Left colon (tissue), 2 donors: ENCODE results near the gene EP400. TPM values are rescaled to one million over a fixed set of nuclear protein-coding genes. Genes with fewer than 3 reads are reported as not detected.

ENCODE experiments used
- ATAC-seq: fragments of 200-7000 bp; cut with Tn5 transposase; one replicate; pipeline ENCODE4 v1.9.1; 2020; ENCODE audit warnings: mild to moderate bottlenecking, moderate library complexity
- DNase-seq, 2 donors: peaks; one replicate each; pipeline ENCODE4 v3.0.0-alpha.2; 2020
- intact Hi-C, 2 donors: fragments of 100-400 bp; cut with DNase I in 1 of 2; cut with micrococcal nuclease in 1 of 2; formaldehyde crosslinking; loops; one replicate each; pipeline versions ENCODE4 v1.11.2 to v1.14.0; 2022; cut with DNase I, micrococcal nuclease
- total RNA-seq, 2 donors: library from RNA; stranded (reverse); fragmentation: NEBNext Ultra II Directional; extraction: Animal tissue kit (Norgen Biotek cat#: 25700); gene quantifications; one replicate each; pipeline ENCODE4 v1.2.1, GENCODE V29; 2021
- donor health status: DM: no; HTN: no; CAD: no.
- donor health status: DM: yes; HTN: yes; CAD: no.

Gene EP400
- total RNA-seq, 2 donors from 2014 or later, result 28.2 to 38.2 TPM

- intact Hi-C loops, result no loop called here
- no peak for ATAC-seq
- no peak for DNase-seq
Measured at GRCh38 chr12:131922772-131923171, 27.0 kb upstream of the EP400 start.

- ATAC-seq (no peak), DNase-seq (peak in 1 of 2 donors; percentile 34)
- intact Hi-C loops, result no loop called here
Measured at GRCh38 chr12:131923260-131923659, 26.5 kb upstream of the EP400 start.

- intact Hi-C loops, result no loop called here
- ATAC-seq, result no peak
- DNase-seq, result peak in 1 of 2 donors; percentile 36
Measured at GRCh38 chr12:131927110-131928079, 22.3 kb upstream of the EP400 start.

DNA sequence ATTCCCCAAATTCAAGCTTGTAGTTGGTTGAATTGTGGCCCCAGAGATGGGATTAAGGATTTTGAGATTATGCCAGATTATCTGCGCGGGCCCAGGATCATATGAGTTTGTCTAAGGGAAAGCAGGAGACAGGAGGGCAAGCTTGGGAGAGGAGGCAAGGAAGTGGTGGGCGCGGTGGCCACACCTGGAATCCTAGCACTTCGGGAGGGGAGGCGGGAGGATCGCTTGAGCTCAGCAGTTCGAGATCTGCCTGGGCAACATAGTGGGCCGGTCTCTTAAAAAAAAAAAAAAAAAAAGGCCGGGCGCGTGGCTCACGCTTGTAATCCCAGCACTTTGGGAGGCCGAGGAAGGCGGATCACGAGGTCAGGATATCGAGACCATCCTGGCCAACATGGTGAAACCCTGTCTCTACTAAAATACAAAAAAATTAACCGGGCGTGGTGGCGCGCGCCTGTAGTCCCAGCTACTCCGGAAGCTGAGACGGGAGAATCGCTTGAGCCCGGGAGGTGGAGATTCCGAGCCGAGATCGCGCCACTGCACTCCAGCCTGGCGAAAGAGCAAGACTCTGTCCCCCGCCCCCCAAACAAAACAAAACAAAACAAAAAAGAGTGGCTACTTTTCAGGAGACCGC is 21.5 kb upstream of the EP400 start:
- DNase-seq, result no peak
- intact Hi-C loops, result no loop called here

DNA sequence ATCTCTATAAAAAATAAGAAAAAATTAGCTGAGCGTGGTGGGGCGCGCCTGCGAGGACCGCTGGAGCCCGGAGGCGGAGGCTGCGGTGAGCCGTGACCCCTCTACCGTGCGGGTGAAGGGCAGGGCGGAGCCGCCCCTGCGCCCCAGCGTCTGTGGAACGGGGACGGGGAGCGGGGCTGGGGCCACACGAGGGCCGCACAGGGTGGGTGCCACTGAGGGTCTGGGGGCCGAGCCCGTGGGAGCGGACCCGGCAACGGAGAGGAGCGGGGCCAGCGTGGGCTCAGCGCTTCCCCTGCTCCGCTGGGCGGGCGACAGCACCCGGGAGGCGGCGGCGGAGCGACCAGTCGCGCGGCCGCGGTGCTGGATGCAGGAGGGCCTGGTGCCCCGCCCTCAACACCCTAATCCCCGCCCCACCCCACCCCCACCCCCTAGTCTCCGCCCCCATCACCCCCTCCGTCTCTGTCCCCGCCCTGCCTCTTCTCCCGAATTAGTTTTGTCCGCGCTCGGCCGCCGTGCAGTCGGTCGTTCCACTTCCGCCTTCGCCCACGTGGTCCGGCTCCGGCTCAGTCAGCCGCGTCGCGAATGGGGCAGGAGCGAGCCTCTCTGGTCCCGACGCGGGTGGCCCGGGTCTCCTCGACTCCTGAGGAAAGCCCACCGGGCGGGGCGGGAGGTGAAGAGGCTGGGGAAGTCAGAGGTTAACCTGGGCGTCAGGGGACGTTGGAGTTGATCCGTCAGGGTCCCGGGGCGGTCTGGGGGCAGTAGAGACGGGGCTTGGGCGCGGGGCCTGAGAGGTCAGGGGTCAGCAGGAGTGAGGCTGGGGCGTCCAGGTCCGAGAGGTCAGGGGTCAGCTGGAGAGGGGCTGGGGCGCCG is 20.8 kb upstream of the EP400 start, which contains the start of gene PUS1:
PUS1 (plus strand) TSS at position 566 of the 870 bp plus-strand sequence. CDS start 447 bp downstream, outside the sequence.
- intact Hi-C loops, result no loop called here

More for the DNA sequence above, 21.5 kb upstream of the EP400 start:
- peak; percentile 24 for ATAC-seq

DNA sequence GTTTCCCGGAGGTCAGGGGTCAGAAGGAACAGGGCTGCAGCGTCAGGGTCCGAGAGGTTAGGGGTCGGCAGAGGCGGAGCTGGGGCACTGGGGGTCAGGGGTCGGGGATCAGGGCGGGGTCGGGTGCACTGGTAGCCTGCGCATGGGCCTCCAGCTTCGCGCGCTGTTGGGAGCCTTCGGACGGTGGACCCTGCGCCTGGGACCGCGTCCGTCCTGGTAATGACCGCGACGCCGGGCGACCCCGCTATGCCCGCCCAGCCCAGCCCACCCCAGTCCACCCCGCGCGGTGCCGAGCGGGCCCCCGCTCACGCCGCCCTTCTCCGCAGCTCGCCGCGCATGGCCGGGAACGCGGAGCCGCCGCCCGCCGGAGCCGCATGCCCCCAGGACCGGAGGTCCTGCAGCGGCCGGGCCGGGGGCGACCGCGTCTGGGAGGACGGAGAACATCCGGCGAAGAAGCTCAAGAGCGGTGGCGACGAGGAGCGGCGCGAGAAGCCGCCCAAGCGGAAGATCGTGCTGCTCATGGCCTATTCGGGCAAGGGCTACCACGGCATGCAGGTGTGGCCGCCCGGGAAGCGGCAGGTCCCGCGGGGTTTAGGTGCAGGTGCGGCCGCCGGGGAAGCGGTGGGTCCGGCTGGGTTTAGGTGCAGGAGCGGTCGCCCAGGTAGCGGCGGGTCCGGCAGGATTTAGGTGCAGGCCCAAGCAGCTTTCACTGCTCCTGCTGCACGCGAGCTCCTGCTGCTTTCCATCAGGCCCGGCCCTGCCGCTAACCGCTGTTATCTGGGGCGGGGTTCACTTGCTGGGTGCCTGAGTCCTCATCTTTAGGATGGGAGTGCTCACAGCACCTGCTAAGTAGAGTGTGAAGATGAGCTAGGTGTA is 19.9 kb upstream of the EP400 start:
- intact Hi-C loops, result no loop called here
- peak; percentile 38 for ATAC-seq
- peak; percentile 51 to 58 for DNase-seq

More for the DNA sequence above, 20.8 kb upstream of the EP400 start, which contains the start of gene PUS1:
- peak; percentile 90 for ATAC-seq
- peak; percentile 93 to 94 for DNase-seq

DNA sequence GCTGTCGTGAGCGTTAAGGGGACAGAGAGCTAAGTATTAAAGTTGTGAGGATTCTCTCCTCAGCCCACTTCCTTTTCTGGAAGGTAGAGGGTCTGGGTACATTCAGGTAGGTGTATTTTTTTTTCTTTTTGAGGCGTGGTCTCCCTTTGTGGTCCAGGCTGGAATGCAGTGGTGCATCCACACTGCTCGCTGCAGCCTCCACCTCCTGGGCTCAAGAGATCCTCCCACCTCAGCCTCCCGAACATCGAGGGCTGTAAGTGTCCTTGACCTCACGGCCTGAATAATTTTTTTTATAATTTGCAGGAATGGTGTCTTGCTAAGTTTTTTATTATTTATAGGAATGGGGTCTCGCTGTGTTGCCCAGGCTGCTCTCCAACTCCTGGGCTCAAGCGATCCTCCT is 19.2 kb upstream of the EP400 start:
- no peak for ATAC-seq
- intact Hi-C loops, result no loop called here
- DNase-seq, result no peak

- intact Hi-C loops, result no loop called here
- DNase-seq (no peak), ATAC-seq (no peak)
Measured at GRCh38 chr12:131933387-131933786, 16.4 kb upstream of the EP400 start.

DNA sequence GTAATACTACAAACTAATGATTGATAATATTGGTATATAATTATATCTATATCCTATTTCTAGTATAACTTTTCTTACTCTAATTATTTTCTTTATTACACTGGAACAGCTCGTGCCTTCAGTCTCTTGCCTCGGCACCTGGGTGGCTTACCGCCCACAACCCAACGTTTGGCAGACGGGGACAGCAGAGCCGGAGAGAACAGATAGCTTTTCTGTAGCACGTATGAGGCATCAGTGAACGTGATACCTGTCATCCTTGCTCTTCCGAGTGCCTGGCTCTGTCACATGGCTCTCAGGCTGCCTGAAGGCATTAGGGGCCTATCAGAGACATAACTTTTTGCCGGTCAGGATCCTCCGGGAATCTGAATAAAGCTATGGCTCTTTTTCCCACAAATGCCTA is 15.2 kb upstream of the EP400 start:
- ATAC-seq (no peak), DNase-seq (no peak)
- intact Hi-C loops, result no loop called here

DNA sequence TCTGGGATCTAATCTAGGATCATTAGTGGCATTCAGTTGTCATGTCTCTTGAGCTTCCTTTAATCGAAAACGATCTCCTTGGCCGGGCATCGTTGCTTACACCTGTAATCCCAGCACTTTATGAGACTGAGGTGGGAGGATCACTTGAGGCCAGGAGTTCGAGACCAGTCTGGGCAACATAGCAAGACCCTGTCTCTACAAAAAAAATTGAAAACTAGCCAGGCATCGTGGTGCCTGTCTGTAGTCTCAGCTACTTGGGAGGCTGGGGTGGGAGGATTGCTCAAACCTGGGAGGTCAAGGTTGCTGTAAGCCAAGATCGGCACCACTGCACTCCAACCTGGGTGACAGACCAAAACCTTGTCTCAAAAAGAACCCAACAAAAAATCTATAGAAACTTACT is 11.7 kb upstream of the EP400 start:
- no peak for ATAC-seq
- intact Hi-C loops, result no loop called here
- no peak for DNase-seq

- ATAC-seq, result peak; percentile 95
- peak; percentile 73 to 87 for DNase-seq
Measured at GRCh38 chr12:131939007-131939406, 10.7 kb upstream of the EP400 start.

GRCh38 chr12:131940141-131940547 is 9.6 kb upstream of the EP400 start:
- peak; percentile 9 to 33 for DNase-seq
- ATAC-seq, result peak; percentile 50
- intact Hi-C loops, result no loop called here

More at GRCh38 chr12:131939007-131939406, 10.7 kb upstream of the EP400 start:
- intact Hi-C loops, result no loop called here

DNA sequence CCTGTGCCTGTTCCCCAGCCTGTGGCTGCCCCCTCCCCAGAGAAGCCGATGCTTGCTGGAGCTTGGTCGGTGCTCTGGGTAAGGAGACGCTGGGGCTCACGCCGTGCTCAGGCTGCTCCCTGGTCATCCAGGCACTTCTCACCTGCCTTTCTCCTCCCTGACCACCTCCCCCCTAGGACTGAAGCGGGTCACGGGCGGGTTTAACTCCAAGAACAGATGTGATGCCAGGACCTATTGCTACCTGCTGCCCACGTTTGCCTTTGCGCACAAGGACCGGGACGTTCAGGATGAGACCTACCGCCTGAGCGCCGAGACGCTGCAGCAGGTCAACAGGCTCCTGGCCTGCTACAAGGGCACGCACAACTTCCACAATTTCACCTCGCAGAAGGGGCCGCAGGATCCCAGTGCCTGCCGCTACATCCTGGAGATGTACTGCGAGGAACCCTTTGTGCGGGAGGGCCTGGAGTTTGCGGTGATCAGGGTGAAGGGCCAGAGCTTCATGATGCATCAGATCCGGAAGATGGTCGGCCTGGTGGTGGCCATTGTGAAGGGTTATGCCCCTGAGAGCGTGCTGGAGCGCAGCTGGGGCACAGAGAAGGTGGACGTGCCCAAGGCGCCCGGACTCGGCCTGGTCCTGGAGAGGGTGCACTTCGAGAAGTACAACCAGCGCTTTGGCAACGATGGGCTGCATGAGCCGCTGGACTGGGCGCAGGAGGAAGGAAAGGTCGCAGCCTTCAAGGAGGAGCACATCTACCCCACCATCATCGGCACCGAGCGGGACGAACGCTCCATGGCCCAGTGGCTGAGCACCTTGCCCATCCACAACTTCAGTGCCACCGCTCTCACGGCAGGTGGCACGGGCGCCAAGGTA is 8.4 kb upstream of the EP400 start:
- ATAC-seq (no peak), DNase-seq (peak; percentile 5 to 23)
- intact Hi-C loops, result no loop called here

- no peak for ATAC-seq
- peak in 1 of 2 donors; percentile 17 for DNase-seq
- intact Hi-C loops, result no loop called here
Measured at GRCh38 chr12:131941987-131942341, 7.8 kb upstream of the EP400 start.

DNA sequence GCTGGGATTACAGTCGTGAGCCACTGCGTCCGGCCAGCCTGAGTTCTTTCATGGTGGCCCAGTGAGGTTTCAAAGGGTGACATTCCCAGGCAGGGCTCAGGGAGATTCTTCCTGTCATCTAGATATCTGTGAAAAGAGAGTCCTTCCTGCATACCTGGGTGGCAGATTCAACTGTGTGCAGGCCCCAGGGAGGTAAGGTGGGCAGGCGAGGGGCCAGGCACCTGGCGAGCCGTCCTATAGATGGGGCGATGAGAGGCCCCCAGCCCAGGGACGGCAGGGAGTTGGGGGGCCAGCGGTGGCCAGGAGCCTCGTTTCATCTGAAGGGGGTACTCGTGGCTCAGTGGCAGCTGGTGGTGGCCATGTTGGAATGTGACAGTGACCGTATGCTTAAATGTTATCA is 7.1 kb upstream of the EP400 start:
- ATAC-seq, result no peak
- peak; percentile 3 to 15 for DNase-seq
- intact Hi-C loops, result no loop called here

DNA sequence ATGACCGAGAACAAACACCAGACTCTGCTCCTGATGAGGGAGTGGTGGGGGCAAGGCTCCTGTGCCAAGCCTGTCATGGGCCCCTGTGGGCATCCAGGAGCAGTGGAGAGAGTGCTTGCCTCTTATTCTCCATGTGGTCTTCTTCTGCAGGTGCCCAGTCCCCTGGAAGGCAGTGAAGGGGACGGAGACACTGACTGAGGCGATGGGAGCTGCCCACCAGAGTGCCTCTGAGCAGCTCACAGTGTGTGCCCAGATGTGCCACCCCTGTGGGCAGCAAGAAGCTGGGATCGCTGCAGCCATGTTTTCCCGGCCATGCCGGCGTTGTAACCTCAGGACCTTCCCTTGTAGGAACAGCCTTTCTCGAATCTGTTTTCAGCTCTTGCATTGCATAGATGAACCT is 6.4 kb upstream of the EP400 start:
- intact Hi-C loops, result no loop called here
- peak; percentile 3 to 11 for DNase-seq
- ATAC-seq, result no peak

DNA sequence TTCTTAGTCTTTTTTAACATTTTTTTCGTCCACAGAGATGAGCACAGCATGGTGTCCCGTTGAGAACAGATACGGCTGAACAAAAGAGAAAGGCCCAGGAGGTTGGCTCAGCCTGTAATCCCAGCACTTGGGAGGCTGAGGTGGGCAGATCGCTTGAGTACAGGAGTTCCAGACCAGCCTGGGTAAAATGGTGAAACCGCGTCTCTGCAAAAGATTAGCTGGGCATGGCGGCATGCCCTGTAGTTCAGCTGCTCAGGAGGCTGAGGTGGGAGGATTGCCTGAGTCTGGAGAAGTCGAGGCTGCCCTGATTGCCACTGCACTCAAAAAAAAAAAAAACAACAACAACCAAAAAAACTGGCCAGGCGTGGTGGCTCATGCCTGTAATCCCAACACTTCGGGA is 5.9 kb upstream of the EP400 start:
- no peak for ATAC-seq

More for the DNA sequence above, 5.9 kb upstream of the EP400 start:
- intact Hi-C loops, result no loop called here
- DNase-seq, result peak; percentile 1 to 14
